HCT116 (cell line): ENCODE results near the gene TMEM86B. TPM values are rescaled to one million over a fixed set of nuclear protein-coding genes. Genes with fewer than 3 reads are reported as not detected.

Experiments
- ATAC-seq: fragments of 200-7000 bp; cut with Tn5 transposase; 2 replicates; pipeline ENCODE4 v1.9.1; 2020; ENCODE audit warnings: mild to moderate bottlenecking, moderate library complexity
- BruUV-seq: library from RNA; stranded (reverse); fragments of 400-500 nt; replicated peaks from 2 replicates; lab custom pipeline; 2021; lab: Mats Ljungman, UMichigan
- CTCF ChIA-PET: fragments of 300-600 bp; sonication (Branson Sonifier 250); formaldehyde crosslinking; loops from one replicate; lab custom pipeline; 2021; ENCODE audit warnings: antibody characterized with exemption; lab: Charles Lee
- POLR2A ChIA-PET: fragments of 300-600, 350-600 bp; sonication (Branson Sonifier 250); formaldehyde crosslinking; loops from one replicate; lab custom pipeline; 2021; ENCODE audit warnings: antibody characterized with exemption; lab: Charles Lee
- RAD21 ChIA-PET, 2 experiments: fragments of 300-600 bp; sonication (Branson Sonifier 250); formaldehyde crosslinking; loops; one replicate each; lab custom pipeline; 2023; ENCODE audit warnings: low total read pairs in 2 of 2; ENCODE audit not compliant: uncharacterized antibody in 2 of 2, unreplicated experiment in 2 of 2, low non-redundant PET in 1 of 2; lab: Charles Lee
- DNase-seq: peaks from one replicate; pipeline ENCODE4 v3.0.0-alpha.2; 2010; ENCODE audit warnings: low read depth, low spot score
- H2AFZ ChIP-seq: fragments of 200-600 bp; shearing (Covaris generic), sonication (generic); 2 replicates; pipeline ENCODE4 v1.6.1; 2017; ENCODE audit warnings: low read depth, mixed run types, mixed read lengths, antibody characterized with exemption, low read length; ENCODE audit not compliant: poor library complexity, severe bottlenecking
- H3K27ac ChIP-seq: 2 replicates; pipeline ENCODE4 v1.5.1; 2012; ENCODE audit warnings: low read depth, low read length
- H3K27me3 ChIP-seq: fragments of 200-600 bp; sonication (generic); 2 replicates; pipeline ENCODE4 v1.6.1; 2016; ENCODE audit warnings: mixed run types, low read length, mixed read lengths; ENCODE audit not compliant: insufficient read depth
- H3K36me3 ChIP-seq, 2 experiments: fragments of 200-500 bp in 1 of 2; fragments of 200-600 bp in 1 of 2; sonication (Bioruptor generic) in 1 of 2; sonication (generic) in 1 of 2; 2 replicates each; pipeline versions ENCODE4 v1.5.1 to v1.6.1; 2014 to 2016; ENCODE audit warnings: low read length in 2 of 2, inconsistent platforms in 1 of 2, mixed read lengths in 1 of 2, mixed run types in 1 of 2; ENCODE audit not compliant: insufficient read depth in 2 of 2, control insufficient read depth in 1 of 2
- H3K4me1 ChIP-seq, 2 experiments: fragments of 200-600 bp in 1 of 2; sonication (generic) in 1 of 2; 2 replicates each; pipeline versions ENCODE4 v1.5.1 to v1.6.1; 2012 to 2017; ENCODE audit warnings: low read length in 2 of 2, inconsistent platforms in 1 of 2, mild to moderate bottlenecking in 1 of 2, mixed read lengths in 1 of 2, mixed run types in 1 of 2, moderate library complexity in 1 of 2; ENCODE audit not compliant: insufficient read depth in 2 of 2, control insufficient read depth in 1 of 2
- H3K4me2 ChIP-seq: fragments of 200-600 bp; sonication (generic); 2 replicates; pipeline ENCODE4 v1.6.1; 2017; ENCODE audit warnings: mixed run types, low read length, mixed read lengths
- H3K4me3 ChIP-seq, 2 experiments: fragments of 200-600 bp in 1 of 2; sonication (generic) in 1 of 2; replicated peaks in 1 of 2; 2 replicates each; pipeline ENCODE4 v1.5.1; 2011 to 2016; ENCODE audit warnings: low read length in 2 of 2, control low read depth in 1 of 2, low read depth in 1 of 2, mild to moderate bottlenecking in 1 of 2, mixed read lengths in 1 of 2, mixed run types in 1 of 2
- H3K79me2 ChIP-seq: fragments of 200-600 bp; sonication (generic); 2 replicates; pipeline ENCODE4 v1.6.1; 2017; ENCODE audit warnings: mild to moderate bottlenecking, mixed run types, low read length, moderate library complexity, mixed read lengths; ENCODE audit not compliant: insufficient read depth
- H3K9ac ChIP-seq: fragments of 200-600 bp; sonication (generic); 2 replicates; pipeline ENCODE4 v1.6.1; 2016; ENCODE audit warnings: low read length, mixed read lengths
- H3K9me2 ChIP-seq: fragments of 200-600 bp; sonication (generic), shearing (Covaris generic); 2 replicates; pipeline ENCODE4 v1.6.1; 2017; ENCODE audit warnings: mixed run types, mild to moderate bottlenecking, moderate library complexity; ENCODE audit not compliant: insufficient read depth
- H3K9me3 ChIP-seq, 2 experiments: fragments of 200-500 bp in 1 of 2; fragments of 200-600 bp in 1 of 2; sonication (Bioruptor generic) in 1 of 2; sonication (generic) in 1 of 2; 2 replicates each; pipeline ENCODE4 v1.6.1; 2014 to 2017; ENCODE audit warnings: low read length in 2 of 2, mixed read lengths in 2 of 2, inconsistent platforms in 1 of 2, low read depth in 1 of 2, mild to moderate bottlenecking in 1 of 2, mixed run types in 1 of 2, moderate library complexity in 1 of 2; ENCODE audit not compliant: control insufficient read depth in 1 of 2, insufficient read depth in 1 of 2
- H4K20me1 ChIP-seq: fragments of 200-600 bp; sonication (generic), shearing (Covaris generic); 2 replicates; pipeline ENCODE4 v1.6.1; 2017; ENCODE audit warnings: mixed run types, mild to moderate bottlenecking, moderate library complexity; ENCODE audit not compliant: insufficient read depth
- ATF3 ChIP-seq: IDR thresholded peaks from 2 replicates; pipeline ENCODE4 v1.6.1; 2012
- CBX3 ChIP-seq: IDR thresholded peaks from 2 replicates; pipeline ENCODE4 v1.6.1; 2012; ENCODE audit warnings: low read depth
- EZH2 ChIP-seq: fragments of 200-600 bp; sonication (generic); IDR thresholded peaks from 2 replicates; pipeline ENCODE4 v1.6.1; 2017; ENCODE audit warnings: antibody characterized with exemption, mixed run types
- EZH2phosphoT487 ChIP-seq: fragments of 200-600 bp; IDR thresholded peaks from 2 replicates; pipeline ENCODE4 v1.6.1; 2018; ENCODE audit warnings: antibody characterized with exemption, borderline replicate concordance
- MAX ChIP-seq: IDR thresholded peaks from 2 replicates; pipeline ENCODE4 v1.6.1; 2012
- POLR2AphosphoS5 ChIP-seq: IDR thresholded peaks from 2 replicates; pipeline ENCODE4 v1.6.1; 2011; ENCODE audit warnings: mild to moderate bottlenecking, low read depth, low read length, moderate library complexity
- RAD21 ChIP-seq: IDR thresholded peaks from 2 replicates; pipeline ENCODE4 v1.6.1; 2012; ENCODE audit warnings: low read depth, mild to moderate bottlenecking
- SIN3A ChIP-seq: IDR thresholded peaks from 2 replicates; pipeline ENCODE4 v1.6.1; 2012; ENCODE audit warnings: low read depth
- ZFX ChIP-seq: fragments of 450-650 bp; IDR thresholded peaks from 2 replicates; pipeline ENCODE4 v1.6.1; 2017
- ZNF274 ChIP-seq: fragments of 200-500 bp; sonication (Bioruptor generic); IDR thresholded peaks from 2 replicates; pipeline ENCODE4 v1.6.1; 2014; ENCODE audit warnings: mild to moderate bottlenecking, low read depth, low read length, inconsistent platforms
- intact Hi-C: fragments of 100-400 bp; cut with micrococcal nuclease; formaldehyde crosslinking; loops from 2 replicates; pipeline ENCODE4 v1.10.0; 2022
- total RNA-seq: library from RNA; stranded (reverse); gene quantifications from one replicate; pipeline ENCODE4 v1.2.1, GENCODE V29; 2021; ENCODE audit not compliant: unreplicated experiment

TMEM86B gene
- total RNA-seq, 1 experiment from 2014 or later = 10.6 TPM

GRCh38 chr19:55253842-55254624, 25.5 kb upstream of the TMEM86B start:
- peaks cover 2 to 9% of the 10 kb centered on the region in 2 experiments; a peak in 3 of 4 replicates for H3K36me3 ChIP-seq
- no peak overlapping the region; the same call in 1 of the 2 replicates for H3K27ac ChIP-seq
- H4K20me1 ChIP-seq = no peaks in the 10 kb centered on the region
- H3K79me2 ChIP-seq = peaks cover 96% of the 10 kb centered on the region
- H3K9me2 ChIP-seq = no peaks in the 10 kb centered on the region
- no peak for TF ChIP-seq ZFX
- no peak for TF ChIP-seq ZNF274
- TF ChIP-seq POLR2AphosphoS5 = no peak
- TF ChIP-seq RAD21 = no peak
- no peak for TF ChIP-seq CBX3
- TF ChIP-seq SIN3A = no peak
- no peak for TF ChIP-seq EZH2
- TF ChIP-seq EZH2phosphoT487 = no peak
- TF ChIP-seq ATF3 = no peak
- TF ChIP-seq MAX = no peak
- TF ChIP-seq, all 23 proteins: peak for 0
- POLR2A ChIA-PET = no interaction called here
- no TSS peak for BruUV-seq
- Histone ChIP-seq H3K4me3 (no peak overlapping the region), H3K4me2 (no peak overlapping the region), H2AFZ (no peak overlapping the region), H3K4me1 (peaks cover 9 to 26% of the 10 kb centered on the region in 2 experiments), H3K9me3 (no peaks in the 10 kb centered on the region), H3K9ac (no peak overlapping the region), H3K27me3 (no peaks in the 10 kb centered on the region)
- ATAC-seq (no peak), DNase-seq (no peak)
- RAD21 ChIA-PET = no interaction called here
- intact Hi-C loops = no loop called here
- CTCF ChIA-PET = no interaction called here
